Measurements from ENCODE around the gene PARD3.

GRCh38 chr10:34153663-34154382, 661.3 kb downstream of the PARD3 start:
- TF ChIP-seq EZH2phosphoT487 (IDR thresholded peaks at IDR 0.05; ENCODE audit: insufficient read depth, low read depth) (no peak), EZH2 (IDR thresholded peaks at IDR 0.05; ENCODE audit: insufficient read depth, poor library complexity, severe bottlenecking) (no peak)
